Lung (tissue), 12 donors: Measurements from ENCODE around the gene IST1. TPM values are rescaled to one million over a fixed set of nuclear protein-coding genes. Genes with fewer than 3 reads are reported as not detected.
"Not testable (repeated sequence)": the region's sequence is repeated elsewhere in the genome, so short reads cannot be mapped to it uniquely, and the experiment has no call there.

Experiments
- ATAC-seq: fragments of 200-7000 bp; cut with Tn5 transposase; one replicate; pipeline ENCODE4 v1.9.1; 2020; ENCODE audit warnings: moderate number of reproducible peaks; ENCODE audit not compliant: insufficient read depth, low FRiP score
- DNase-seq, 3 donors: peaks; one replicate each; pipeline ENCODE4 v3.0.0-alpha.2; 2013 to 2017
- H3K27ac ChIP-seq, 2 donors: one replicate each; pipeline ENCODE4 v1.5.1; 2013; ENCODE audit warnings: mild to moderate bottlenecking in 2 of 2, moderate library complexity in 2 of 2, control low read depth in 1 of 2, inconsistent platforms in 1 of 2, low read depth in 1 of 2, low read length in 1 of 2
- H3K27me3 ChIP-seq, 3 donors: one replicate each; pipeline ENCODE4 v1.5.1; 2013; ENCODE audit warnings: low read length in 2 of 3; ENCODE audit not compliant: control insufficient read depth in 3 of 3, insufficient read depth in 3 of 3
- H3K36me3 ChIP-seq, 4 donors: one replicate each; pipeline ENCODE4 v1.5.1; 2013; ENCODE audit warnings: low read length in 4 of 4, mild to moderate bottlenecking in 1 of 4, moderate library complexity in 1 of 4; ENCODE audit not compliant: control insufficient read depth in 4 of 4, insufficient read depth in 4 of 4
- H3K4me1 ChIP-seq, 5 donors: one replicate each; pipeline ENCODE4 v1.5.1; 2013; ENCODE audit warnings: low read length in 5 of 5, mild to moderate bottlenecking in 2 of 5, moderate library complexity in 1 of 5; ENCODE audit not compliant: control insufficient read depth in 5 of 5, insufficient read depth in 5 of 5
- H3K4me3 ChIP-seq: one replicate; pipeline ENCODE4 v1.5.1; 2013; ENCODE audit warnings: mild to moderate bottlenecking, control low read depth, moderate library complexity
- H3K9ac ChIP-seq, 2 donors: one replicate each; pipeline ENCODE4 v1.5.1; 2013; ENCODE audit warnings: low read length in 2 of 2, control low read depth in 1 of 2; ENCODE audit not compliant: insufficient read depth in 1 of 2
- H3K9me3 ChIP-seq, 4 donors: one replicate each; pipeline ENCODE4 v1.5.1; 2013; ENCODE audit warnings: low read length in 3 of 4, mild to moderate bottlenecking in 1 of 4, moderate library complexity in 1 of 4; ENCODE audit not compliant: control insufficient read depth in 4 of 4, insufficient read depth in 3 of 4
- CTCF ChIP-seq: IDR thresholded peaks from 2 replicates; pipeline ENCODE4 v1.5.1; 2012; ENCODE audit warnings: mild to moderate bottlenecking; ENCODE audit errors: control extremely low read depth, extremely low read depth
- WGBS, 2 donors: extraction: QIAGEN DNeasy Blood & Tissue Kit; methylation state at CpG; one replicate each; pipeline ENCODE4 v1.1.7; 2013; 5-methylcytosine and 5-hydroxymethylcytosine counted together
- polyA plus RNA-seq, 2 donors: library from polyadenylated mRNA; stranded (reverse); fragments of 200-250 nt; gene quantifications; one replicate each; pipeline ENCODE4 v1.2.1, GENCODE V29; 2013
- total RNA-seq, 2 donors: library from RNA; depleted of rRNA in 1 of 2; stranded (reverse); fragments of >200 nt in 1 of 2; gene quantifications; one replicate each; pipeline ENCODE4 v1.2.1, GENCODE V29; 2014 to 2021
- donor health status: control.
- donor health status: control.
- donor health status: Bipolar disorder and iron deficiency.
- donor health status: healthy.
- donor health status: DM: yes; HTN: yes; CAD: no.

IST1 gene
- total and polyA plus RNA-seq, 4 donors, result 77.4 to 236 (median 146) TPM

GRCh38 chr16:71865173-71865863 lies 30.0 kb upstream of the IST1 start:
- no peaks in the 10 kb centered on the region for H3K27me3 ChIP-seq
- WGBS, 2 donors, result 79 to 89% methylated on average over 7 of the region's 7 CpGs
- H3K9me3 ChIP-seq, result no peaks in the 10 kb centered on the region
- peaks cover 0 to 56% (median 23%) of the 10 kb centered on the region in 4 donors for H3K36me3 ChIP-seq
- no peak overlapping the region for H3K9ac ChIP-seq
- TF ChIP-seq CTCF, result no peak
- no peak overlapping the region for H3K4me3 ChIP-seq
- DNase-seq, result no peak
- no peak for ATAC-seq
- H3K4me1 ChIP-seq, result no peaks in the 10 kb centered on the region
- H3K27ac ChIP-seq, result no peak overlapping the region

GRCh38 chr16:71867175-71867574 lies 28.2 kb upstream of the IST1 start:
- WGBS, 2 donors, result 92 to 97% methylated on average over 6 of the region's 6 CpGs
- ATAC-seq, result not testable (repeated sequence)

GRCh38 chr16:71867939-71868338 lies 27.4 kb upstream of the IST1 start:
- H3K27me3 ChIP-seq, result no peaks in the 10 kb centered on the region
- DNase-seq (no peak), ATAC-seq (no peak)
- no peak overlapping the region for H3K9ac ChIP-seq
- H3K36me3 ChIP-seq, result peaks cover 0 to 49% (median 13%) of the 10 kb centered on the region in 4 donors
- TF ChIP-seq CTCF, result no peak
- H3K9me3 ChIP-seq, result no peaks in the 10 kb centered on the region
- no peak overlapping the region for H3K27ac ChIP-seq
- 93 to 97% methylated on average over 3 of the region's 3 CpGs for WGBS, 2 donors
- no peaks in the 10 kb centered on the region for H3K4me1 ChIP-seq
- no peak overlapping the region for H3K4me3 ChIP-seq

More at GRCh38 chr16:71867175-71867574, 28.2 kb upstream of the IST1 start:
- peaks cover 0 to 54% (median 13%) of the 10 kb centered on the region in 4 donors for H3K36me3 ChIP-seq
- not testable (repeated sequence) for H3K9me3 ChIP-seq, DNase-seq, H3K9ac ChIP-seq, H3K4me1 ChIP-seq, H3K27ac ChIP-seq, H3K27me3 ChIP-seq, H3K4me3 ChIP-seq

GRCh38 chr16:71869089-71869488 lies 26.2 kb upstream of the IST1 start:
- H3K36me3 ChIP-seq, result peaks cover 0 to 46% (median 12%) of the 10 kb centered on the region in 4 donors

More at GRCh38 chr16:71869089-71869488, 26.2 kb upstream of the IST1 start:
- H3K27me3 ChIP-seq, result no peaks in the 10 kb centered on the region
- no peaks in the 10 kb centered on the region for H3K4me1 ChIP-seq
- no peak overlapping the region for H3K27ac ChIP-seq
- H3K9ac ChIP-seq, result no peak overlapping the region
- TF ChIP-seq CTCF, result no peak
- no peak for DNase-seq
- 97 to 100% methylated on average over 1 of the region's 1 CpG for WGBS, 2 donors
- ATAC-seq, result no peak
- no peak overlapping the region for H3K4me3 ChIP-seq
- H3K9me3 ChIP-seq, result no peaks in the 10 kb centered on the region
